ENCODE data around the gene PRKCZ. TPM values are rescaled to one million over a fixed set of nuclear protein-coding genes. Genes with fewer than 3 reads are reported as not detected.
A peak's percentile ranks its signal among the peaks of the same experiment; 100 is the strongest.

PRKCZ gene
- total and polyA plus RNA-seq, 9 of the 15 experiments (the other 6 are each of a cell fraction or from before 2014, with no cell fraction given) = 0.07 to 3.1 (median 1.3) TPM

GRCh38 chr1:2204415-2205190, 154.4 kb downstream of the PRKCZ start (continued):
- TF ChIP-seq ZBTB43 (CRISPR knock-in tag; IDR thresholded peaks at IDR 0.05) = no peak
- no peak for TF ChIP-seq ZBTB1 (CRISPR knock-in tag; IDR thresholded peaks at IDR 0.05; ENCODE audit: borderline replicate concordance, low read depth)
- no peak for TF ChIP-seq SRSF1 (IDR thresholded peaks at IDR 0.05; ENCODE audit: low read depth, low read length)
- no peak for TF ChIP-seq CTCFL (IDR thresholded peaks at IDR 0.05; ENCODE audit: borderline replicate concordance, insufficient read depth, low read depth, low read length, poor library complexity, severe bottlenecking)
- TF ChIP-seq ILK (tag; IDR thresholded peaks at IDR 0.05; ENCODE audit: borderline replicate concordance, low read depth) = no peak
- TF ChIP-seq GABPB1 (CRISPR knock-in tag; IDR thresholded peaks at IDR 0.05) = 0 out of 2 replicates have a peak, but pooled peaks have one; percentile 24
- no peak for TF ChIP-seq MBD1 (CRISPR knock-in tag; IDR thresholded peaks at IDR 0.05)
- TF ChIP-seq MAZ (CRISPR knock-in tag; conservative IDR thresholded peaks at IDR 0.05 in 1 of 2, IDR thresholded peaks at IDR 0.05 in 1 of 2) = peak; percentile 46 to 62; a peak in 3 of 4 replicates
- no peak for TF ChIP-seq CBX2 (IDR thresholded peaks at IDR 0.05; ENCODE audit: insufficient read depth, low read length, poor library complexity, severe bottlenecking)
- TF ChIP-seq HDGF (IDR thresholded peaks at IDR 0.05) = no peak
- TF ChIP-seq RBBP5 (IDR thresholded peaks at IDR 0.05; ENCODE audit: borderline replicate concordance, insufficient read depth, low read length, poor library complexity, severe bottlenecking) = no peak
- TF ChIP-seq ELF2 (CRISPR knock-in tag; IDR thresholded peaks at IDR 0.05) = no peak
- TF ChIP-seq MAX (CRISPR knock-in tag; IDR thresholded peaks at IDR 0.05) = peak; percentile 67; the same call in 1 of the 2 replicates
- peak; percentile 57; the same call in 1 of the 2 replicates for TF ChIP-seq TFAP4 (CRISPR knock-in tag; IDR thresholded peaks at IDR 0.05; ENCODE audit: borderline replicate concordance)
- TF ChIP-seq SRSF3 (IDR thresholded peaks at IDR 0.05; ENCODE audit: insufficient read depth, low read length) = no peak
- 0 out of 2 replicates have a peak, but pooled peaks have one; percentile 38 for TF ChIP-seq SMAD4 (CRISPR knock-in tag; conservative IDR thresholded peaks at IDR 0.05)
- TF ChIP-seq CBX5 (IDR thresholded peaks at IDR 0.05; ENCODE audit: borderline replicate concordance, low read depth) = no peak
- TF ChIP-seq USF2 (CRISPR knock-in tag; IDR thresholded peaks at IDR 0.05) = peak; percentile 43
